Ammon's horn (tissue), 1 donor: ENCODE measurements around the gene MYH10.

Experiments used
- DNase-seq: peaks from one replicate; pipeline ENCODE4 v3.0.0-alpha.2; 2016; ENCODE audit warnings: low spot score

MYH10 gene

DNA sequence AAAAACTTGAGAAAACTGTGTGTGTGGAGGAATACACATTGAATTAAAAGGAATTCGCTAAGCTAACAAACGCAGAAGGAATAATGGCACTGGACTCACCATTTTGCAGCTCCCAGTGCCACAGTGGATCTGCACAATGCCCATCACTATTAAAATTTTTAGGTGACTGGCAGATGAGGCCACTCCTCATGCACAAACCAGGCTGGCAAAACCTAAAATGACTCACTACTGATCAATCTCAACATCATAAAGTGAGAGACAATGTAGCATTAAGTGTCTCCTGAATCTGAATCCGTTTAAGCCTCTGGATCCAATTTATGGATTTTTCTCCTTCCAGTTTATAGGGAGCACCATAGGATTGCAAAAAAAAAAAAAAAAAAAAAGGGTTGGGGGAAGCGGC lies 20.6 kb downstream of the MYH10 start:
- DNase-seq, result no peak

- no peak for DNase-seq
Measured at GRCh38 chr17:8608001-8608400, 22.5 kb downstream of the MYH10 start.

DNA sequence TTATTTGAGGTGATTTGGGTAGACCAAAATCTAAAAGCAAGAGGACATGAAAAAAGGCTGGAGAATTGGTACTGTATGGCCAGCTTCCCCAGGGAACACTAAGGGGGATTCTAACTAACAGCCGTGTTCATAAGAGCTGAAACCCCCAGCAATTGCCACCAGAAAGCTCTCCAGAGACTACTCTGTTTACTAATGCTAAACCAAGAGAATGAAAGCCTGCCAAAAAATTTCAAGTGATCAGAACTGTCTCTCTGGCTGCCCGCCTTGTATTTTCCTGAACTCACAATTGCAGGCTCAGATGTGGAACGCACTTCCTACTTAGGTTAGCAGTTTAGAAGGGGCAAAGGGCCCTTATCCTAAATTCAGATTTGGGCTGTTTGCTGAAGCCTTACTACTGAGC lies 24.1 kb downstream of the MYH10 start:
- DNase-seq, result no peak

- DNase-seq, result no peak
Measured at GRCh38 chr17:8602679-8603078, 27.8 kb downstream of the MYH10 start.

GRCh38 chr17:8599351-8600011 lies 31.0 kb downstream of the MYH10 start:
- DNase-seq, result peak; percentile 62

GRCh38 chr17:8598913-8599312 lies 31.6 kb downstream of the MYH10 start:
- DNase-seq, result no peak

DNA sequence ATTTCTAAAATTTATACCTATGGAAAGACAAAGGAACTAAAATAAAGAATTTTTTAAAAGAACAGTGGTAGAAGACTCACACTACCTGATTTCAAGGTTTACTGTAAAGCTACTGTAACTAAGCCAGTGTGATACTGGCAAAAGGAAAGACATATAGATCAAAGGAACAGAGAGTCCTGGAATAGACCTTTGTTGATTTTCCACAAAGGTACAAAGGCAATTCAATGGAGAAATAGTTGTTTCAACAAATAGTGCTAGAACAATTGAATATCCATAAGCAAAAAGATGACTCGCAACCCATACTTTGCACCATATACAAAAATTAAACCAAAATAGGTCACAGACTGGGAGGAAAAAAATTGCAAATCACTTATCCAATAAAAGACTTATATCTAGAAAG lies 36.7 kb downstream of the MYH10 start:
- DNase-seq, result no peak

- DNase-seq, result no peak
Measured at GRCh38 chr17:8593276-8593675, 37.2 kb downstream of the MYH10 start.

- no peak for DNase-seq
Measured at GRCh38 chr17:8588877-8589554, 41.5 kb downstream of the MYH10 start.

DNA sequence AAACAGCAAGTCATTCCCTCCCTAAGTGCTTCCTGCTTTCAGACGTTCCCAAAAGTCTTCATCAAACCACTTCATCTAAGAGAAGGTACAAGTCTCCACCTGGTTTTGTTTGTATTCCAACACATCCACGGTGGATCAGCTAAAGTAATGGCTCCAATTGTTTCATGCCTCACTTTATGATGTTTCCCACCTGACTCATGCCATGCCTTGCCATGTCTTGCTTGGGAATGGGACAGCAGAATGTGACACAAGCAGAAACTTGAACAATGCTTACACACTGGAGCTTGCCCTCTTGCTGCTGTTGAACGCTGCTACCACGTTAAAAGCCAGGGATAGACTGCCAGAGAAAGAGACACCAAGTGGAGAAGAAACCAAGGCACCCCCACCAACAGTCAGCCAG lies 43.8 kb downstream of the MYH10 start:
- DNase-seq, result no peak

- DNase-seq, result no peak
Measured at GRCh38 chr17:8585911-8586310, 44.6 kb downstream of the MYH10 start.

- DNase-seq, result no peak
Measured at GRCh38 chr17:8583954-8584353, 46.6 kb downstream of the MYH10 start.

GRCh38 chr17:8580952-8581658 lies 49.4 kb downstream of the MYH10 start:
- DNase-seq, result no peak

DNA sequence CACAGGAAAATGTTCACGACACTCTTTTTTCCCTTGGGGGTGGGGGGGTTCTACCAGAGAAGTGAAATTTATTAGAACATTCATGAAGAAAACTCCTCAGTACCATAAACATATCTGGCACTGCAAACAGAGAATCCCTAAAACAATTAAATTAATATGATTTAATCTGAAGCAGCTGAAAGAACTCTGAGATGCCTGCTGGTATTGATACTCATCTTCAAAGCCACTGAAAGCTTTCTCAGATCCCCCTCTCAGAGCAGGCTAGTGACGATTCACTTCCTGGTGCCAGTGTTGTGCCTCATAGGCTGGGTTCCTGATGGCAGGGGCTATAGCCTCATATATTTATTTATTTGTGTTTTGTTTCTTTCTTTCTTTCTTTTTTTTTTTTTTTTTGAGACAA lies 52.7 kb downstream of the MYH10 start:
- DNase-seq, result no peak

GRCh38 chr17:8576559-8577294 lies 53.8 kb downstream of the MYH10 start:
- DNase-seq, result no peak

DNA sequence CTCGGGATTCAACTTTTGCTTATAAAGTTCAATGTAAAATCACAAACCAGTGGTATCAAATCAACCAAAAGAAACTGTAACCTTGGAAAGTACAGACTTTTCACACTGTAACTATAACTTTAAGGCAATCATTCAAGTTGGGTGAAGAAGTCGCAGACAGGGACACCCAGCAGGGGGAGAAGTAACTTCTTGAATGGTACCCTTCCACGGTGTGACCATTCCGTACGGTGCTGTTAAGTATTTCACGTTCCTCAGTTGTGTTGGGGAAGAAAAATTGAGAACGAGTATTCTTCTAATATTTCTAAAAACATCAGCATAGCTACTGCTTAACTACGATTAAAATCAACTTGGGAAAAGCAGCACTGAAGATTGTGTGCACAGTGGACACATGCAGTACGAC lies 55.8 kb downstream of the MYH10 start:
- no peak for DNase-seq

GRCh38 chr17:8572764-8573163 lies 57.8 kb downstream of the MYH10 start:
- DNase-seq, result no peak

- DNase-seq, result no peak
Measured at GRCh38 chr17:8563981-8564602, 66.4 kb downstream of the MYH10 start.

GRCh38 chr17:8563024-8563776 lies 67.3 kb downstream of the MYH10 start:
- DNase-seq, result no peak

GRCh38 chr17:8558144-8558543 lies 72.4 kb downstream of the MYH10 start:
- no peak for DNase-seq

GRCh38 chr17:8557176-8557806 lies 73.2 kb downstream of the MYH10 start:
- no peak for DNase-seq
